ENCODE measurements around the gene SFXN5. TPM values are rescaled to one million over a fixed set of nuclear protein-coding genes. Genes with fewer than 3 reads are reported as not detected.

Gene SFXN5
- polyA plus RNA-seq, 3 donors = 5.9 to 28.6 (median 9.5) TPM

DNA sequence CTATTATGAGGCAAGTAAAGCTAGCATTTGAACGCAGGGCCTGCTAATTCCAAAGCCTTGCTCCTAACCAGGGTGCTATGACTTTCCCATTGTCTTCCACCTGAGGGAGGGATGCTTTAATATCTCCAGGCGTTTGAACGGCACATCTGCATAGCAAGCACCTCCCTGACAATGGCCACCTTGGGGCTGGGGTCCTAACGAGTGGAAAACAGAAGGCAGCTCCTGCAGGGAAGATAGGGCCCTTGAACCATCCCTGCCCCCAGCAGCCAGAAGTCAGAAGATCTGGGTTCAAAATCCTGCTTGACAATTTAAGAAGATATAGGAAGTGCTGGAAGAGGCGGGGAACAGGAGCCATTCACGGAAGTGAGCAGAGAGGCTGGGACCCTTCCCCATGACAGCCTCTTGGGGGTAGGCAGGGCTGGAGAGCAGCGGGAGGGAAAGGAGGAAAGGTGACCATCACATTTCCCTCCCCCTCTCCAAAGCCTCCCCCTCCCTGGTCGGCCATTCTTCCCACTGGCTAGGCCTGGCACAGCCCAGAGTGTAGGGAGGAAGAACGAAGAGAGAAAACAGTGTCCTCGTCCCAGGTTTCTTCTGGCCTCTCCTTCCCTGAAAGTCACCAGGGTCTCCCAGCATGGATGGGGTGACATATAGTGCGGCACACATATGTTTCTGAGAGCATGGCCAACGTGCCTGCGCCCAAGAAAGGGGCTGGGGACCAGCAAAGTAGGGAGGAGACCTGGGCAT lies 80.6 kb downstream of the SFXN5 start:
- Histone ChIP-seq H3K27ac (ENCODE audit: low read depth in 1 of 2, low read length in 2 of 2) (no peak overlapping the region), H2AFZ (ENCODE audit: insufficient read depth, low read depth, low read length, poor library complexity, severe bottlenecking) (no peak overlapping the region), H3K36me3 (replicated peaks in 1 of 2; ENCODE audit: control insufficient read depth in 1 of 2, insufficient read depth in 2 of 2, low read length in 2 of 2) (peaks cover 38 to 90% of the 10 kb centered on the region in 2 donors), H3K79me2 (ENCODE audit: insufficient read depth, low read length) (no peaks in the 10 kb centered on the region), H3K4me3 (replicated peaks in 1 of 3; ENCODE audit: low read depth in 2 of 3, low read length in 3 of 3) (no peak overlapping the region), H4K20me1 (ENCODE audit: insufficient read depth, low read length) (no peaks in the 10 kb centered on the region), H3K9ac (ENCODE audit: insufficient read depth, low read length, poor library complexity, severe bottlenecking) (no peak overlapping the region), H3K4me2 (replicated peaks; ENCODE audit: extremely low read depth, low read length, poor library complexity, severe bottlenecking) (no peak overlapping the region), H3K27me3 (ENCODE audit: control insufficient read depth in 2 of 2, insufficient read depth in 2 of 2, low read length in 2 of 2) (no peaks in the 10 kb centered on the region), H3K4me1 (ENCODE audit: control insufficient read depth in 1 of 2, insufficient read depth in 2 of 2, low read length in 2 of 2) (peaks cover 3 to 4% of the 10 kb centered on the region in 2 donors), H3K9me3 (replicated peaks in 1 of 2; ENCODE audit: control insufficient read depth in 1 of 2, insufficient read depth in 1 of 2, low read length in 2 of 2) (no peaks in the 10 kb centered on the region)
- DNase-seq = no peak
- no peaks in the 10 kb centered on the region for H3K27me3 Mint-ChIP-seq (ENCODE audit: low read depth in 3 of 3)
- intact Hi-C loops (cut with micrococcal nuclease) = loop anchor here in 1 of 2 donors (5.0 kb wide), 1 partner anchor 171 kb away; no protein-coding TSS in a partner anchor
- H3K4me3 Mint-ChIP-seq = no peak overlapping the region
- H3K9me3 Mint-ChIP-seq = no peaks in the 10 kb centered on the region
- H3K27ac Mint-ChIP-seq = no peak overlapping the region
- TF ChIP-seq, protein P1, sequence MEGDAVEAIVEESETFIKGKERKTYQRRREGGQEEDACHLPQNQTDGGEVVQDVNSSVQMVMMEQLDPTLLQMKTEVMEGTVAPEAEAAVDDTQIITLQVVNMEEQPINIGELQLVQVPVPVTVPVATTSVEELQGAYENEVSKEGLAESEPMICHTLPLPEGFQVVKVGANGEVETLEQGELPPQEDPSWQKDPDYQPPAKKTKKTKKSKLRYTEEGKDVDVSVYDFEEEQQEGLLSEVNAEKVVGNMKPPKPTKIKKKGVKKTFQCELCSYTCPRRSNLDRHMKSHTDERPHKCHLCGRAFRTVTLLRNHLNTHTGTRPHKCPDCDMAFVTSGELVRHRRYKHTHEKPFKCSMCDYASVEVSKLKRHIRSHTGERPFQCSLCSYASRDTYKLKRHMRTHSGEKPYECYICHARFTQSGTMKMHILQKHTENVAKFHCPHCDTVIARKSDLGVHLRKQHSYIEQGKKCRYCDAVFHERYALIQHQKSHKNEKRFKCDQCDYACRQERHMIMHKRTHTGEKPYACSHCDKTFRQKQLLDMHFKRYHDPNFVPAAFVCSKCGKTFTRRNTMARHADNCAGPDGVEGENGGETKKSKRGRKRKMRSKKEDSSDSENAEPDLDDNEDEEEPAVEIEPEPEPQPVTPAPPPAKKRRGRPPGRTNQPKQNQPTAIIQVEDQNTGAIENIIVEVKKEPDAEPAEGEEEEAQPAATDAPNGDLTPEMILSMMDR (IDR thresholded peaks at IDR 0.05) = no peak
- peaks cover 5% of the 10 kb centered on the region for H3K4me1 Mint-ChIP-seq
- WGBS (ENCODE audit: insufficient coverage) = 96% methylated on average over 6 of the region's 13 CpGs
- peaks cover 52 to 73% of the 10 kb centered on the region in 2 donors for H3K36me3 Mint-ChIP-seq

DNA sequence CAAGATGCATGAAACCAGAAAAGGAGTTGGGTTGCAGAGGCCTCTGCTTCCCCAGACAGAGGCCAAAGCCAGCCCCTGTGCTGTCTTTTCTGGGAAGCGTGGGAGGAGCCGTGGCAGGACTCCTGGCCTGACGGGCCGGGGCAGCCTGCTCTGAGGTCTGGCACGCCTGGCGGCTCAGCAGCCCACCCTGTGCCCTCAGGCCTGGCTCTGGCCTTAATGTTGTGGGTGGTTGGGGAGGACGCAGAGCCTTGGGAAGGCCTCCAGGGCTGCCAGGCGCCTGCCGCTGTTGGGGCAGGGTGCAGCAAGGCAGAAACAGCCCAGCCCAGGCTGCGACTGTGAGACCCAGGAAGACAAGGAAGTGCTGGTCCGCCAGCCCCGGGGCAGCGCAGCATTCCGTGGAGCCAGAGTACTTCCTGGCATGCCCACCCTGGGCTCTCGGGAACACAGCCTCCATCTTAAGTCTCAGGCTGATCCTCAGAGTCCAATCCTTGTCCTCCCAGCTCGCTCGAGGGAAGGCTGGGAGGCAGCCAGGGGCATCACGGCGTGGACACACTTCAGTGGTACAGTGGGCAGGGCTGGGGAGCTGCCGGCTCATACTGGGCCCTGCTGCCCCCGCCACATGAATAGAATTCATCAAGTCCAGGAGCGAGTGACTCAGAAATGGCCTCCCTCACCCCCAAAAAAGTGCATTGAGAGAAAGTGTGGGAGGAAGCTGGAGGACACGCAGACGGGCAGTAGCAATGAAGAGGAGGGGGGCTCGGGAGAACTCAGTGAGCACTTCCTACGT lies 81.5 kb downstream of the SFXN5 start:
- Histone ChIP-seq H3K36me3 (replicated peaks in 1 of 2; ENCODE audit: control insufficient read depth in 1 of 2, insufficient read depth in 2 of 2, low read length in 2 of 2) (peaks cover 40 to 87% of the 10 kb centered on the region in 2 donors), H3K9ac (ENCODE audit: insufficient read depth, low read length, poor library complexity, severe bottlenecking) (no peak overlapping the region), H2AFZ (ENCODE audit: insufficient read depth, low read depth, low read length, poor library complexity, severe bottlenecking) (no peak overlapping the region), H4K20me1 (ENCODE audit: insufficient read depth, low read length) (no peaks in the 10 kb centered on the region), H3K27me3 (ENCODE audit: control insufficient read depth in 2 of 2, insufficient read depth in 2 of 2, low read length in 2 of 2) (no peaks in the 10 kb centered on the region), H3K4me1 (ENCODE audit: control insufficient read depth in 1 of 2, insufficient read depth in 2 of 2, low read length in 2 of 2) (peaks cover 3 to 4% of the 10 kb centered on the region in 2 donors), H3K27ac (ENCODE audit: low read depth in 1 of 2, low read length in 2 of 2) (no peak overlapping the region), H3K79me2 (ENCODE audit: insufficient read depth, low read length) (no peaks in the 10 kb centered on the region), H3K9me3 (replicated peaks in 1 of 2; ENCODE audit: control insufficient read depth in 1 of 2, insufficient read depth in 1 of 2, low read length in 2 of 2) (no peaks in the 10 kb centered on the region), H3K4me2 (replicated peaks; ENCODE audit: extremely low read depth, low read length, poor library complexity, severe bottlenecking) (no peak overlapping the region), H3K4me3 (replicated peaks in 1 of 3; ENCODE audit: low read depth in 2 of 3, low read length in 3 of 3) (no peak overlapping the region)
- over 99% methylated on average over 19 of the region's 26 CpGs for WGBS (ENCODE audit: insufficient coverage)
- no peaks in the 10 kb centered on the region for H3K27me3 Mint-ChIP-seq (ENCODE audit: low read depth in 3 of 3)
- no peak overlapping the region for H3K4me3 Mint-ChIP-seq
- TF ChIP-seq, protein P1 (IDR thresholded peaks at IDR 0.05) = no peak
- DNase-seq = no peak
- H3K36me3 Mint-ChIP-seq = peaks cover 53 to 75% of the 10 kb centered on the region in 2 donors
- H3K9me3 Mint-ChIP-seq = no peaks in the 10 kb centered on the region
- H3K4me1 Mint-ChIP-seq = peaks cover 5% of the 10 kb centered on the region
- H3K27ac Mint-ChIP-seq = peak overlapping the region in 1 of 7 donors; percentile 11
- intact Hi-C loops (cut with micrococcal nuclease) = loop anchor here in 1 of 2 donors (5.0 kb wide), 1 partner anchor 172 kb away; no protein-coding TSS in a partner anchor
